Calu3 (cell line): ENCODE results near the gene ZNF285. TPM values are rescaled to one million over a fixed set of nuclear protein-coding genes. Genes with fewer than 3 reads are reported as not detected.
"Not testable (repeated sequence)": the region's sequence is repeated elsewhere in the genome, so short reads cannot be mapped to it uniquely, and the experiment has no call there.

Experiments
- BruUV-seq: library from RNA; stranded (reverse); fragments of 400-500 nt; replicated peaks from 2 replicates; lab custom pipeline; 2021; lab: Mats Ljungman, UMichigan
- CTCF ChIA-PET: fragments of 300-600 bp; sonication (Branson Sonifier 250); formaldehyde crosslinking; loops from one replicate; lab custom pipeline; 2022; ENCODE audit warnings: antibody characterized with exemption; lab: Charles Lee
- DNase-seq: peaks from one replicate; pipeline ENCODE4 v3.0.0; 2022
- H3K27ac Mint-ChIP-seq: one replicate; pipeline ENCODE4 v1.8.0; 2022; ENCODE audit warnings: mixed read lengths; ENCODE audit not compliant: unreplicated experiment
- H3K27me3 Mint-ChIP-seq: one replicate; pipeline ENCODE4 v1.8.0; 2022; ENCODE audit warnings: mixed read lengths; ENCODE audit not compliant: unreplicated experiment
- H3K36me3 Mint-ChIP-seq: one replicate; pipeline ENCODE4 v1.8.0; 2022; ENCODE audit warnings: mild to moderate bottlenecking, moderate library complexity, mixed read lengths; ENCODE audit not compliant: insufficient read depth, unreplicated experiment
- H3K4me1 Mint-ChIP-seq: one replicate; pipeline ENCODE4 v1.8.0; 2022; ENCODE audit warnings: mild to moderate bottlenecking, low read depth, mixed read lengths; ENCODE audit not compliant: unreplicated experiment
- H3K4me3 Mint-ChIP-seq: one replicate; pipeline ENCODE4 v1.8.0; 2022; ENCODE audit warnings: mild to moderate bottlenecking, low read depth, moderate library complexity, mixed read lengths; ENCODE audit not compliant: unreplicated experiment
- H3K9me3 Mint-ChIP-seq: one replicate; pipeline ENCODE4 v1.8.0; 2022; ENCODE audit warnings: low read depth, mixed read lengths; ENCODE audit not compliant: unreplicated experiment
- intact Hi-C: fragments of 100-400 bp; cut with micrococcal nuclease; formaldehyde crosslinking; loops from one replicate; pipeline ENCODE4 v1.10.0; 2022; ENCODE audit not compliant: unreplicated experiment
- total RNA-seq: library from RNA; stranded (reverse); gene quantifications from 2 replicates; pipeline ENCODE4 v1.2.3, GENCODE V29; 2022
- TF ChIP-seq, protein P1 (sequence below): fragments of 200-600 bp; IDR thresholded peaks from one replicate; pipeline ENCODE4 v1.8.0; 2022; ENCODE audit warnings: antibody characterized with exemption; ENCODE audit not compliant: unreplicated experiment

ZNF285 gene
- total RNA-seq, 1 experiment from 2014 or later: 5.8 TPM

DNA sequence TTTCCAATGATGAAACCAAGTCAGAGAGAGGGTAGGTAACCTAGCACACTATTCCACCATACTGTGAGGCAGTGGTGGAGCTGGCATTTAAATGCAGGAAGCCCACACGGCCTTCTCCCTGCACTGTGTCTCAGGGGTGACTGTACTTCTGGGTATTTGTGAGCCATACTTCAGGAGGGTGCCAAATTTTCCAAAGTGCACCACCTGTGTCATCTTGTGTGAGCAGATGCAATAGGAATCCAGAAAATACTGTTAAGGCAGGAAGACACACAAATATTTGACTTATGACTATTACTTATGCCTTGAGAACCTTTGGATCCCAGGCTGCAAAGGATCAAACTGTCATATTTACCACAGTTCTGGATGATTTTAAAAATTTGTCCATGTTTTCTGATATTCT is 29.5 kb upstream of the ZNF285 start:
- no TSS peak for BruUV-seq

DNA sequence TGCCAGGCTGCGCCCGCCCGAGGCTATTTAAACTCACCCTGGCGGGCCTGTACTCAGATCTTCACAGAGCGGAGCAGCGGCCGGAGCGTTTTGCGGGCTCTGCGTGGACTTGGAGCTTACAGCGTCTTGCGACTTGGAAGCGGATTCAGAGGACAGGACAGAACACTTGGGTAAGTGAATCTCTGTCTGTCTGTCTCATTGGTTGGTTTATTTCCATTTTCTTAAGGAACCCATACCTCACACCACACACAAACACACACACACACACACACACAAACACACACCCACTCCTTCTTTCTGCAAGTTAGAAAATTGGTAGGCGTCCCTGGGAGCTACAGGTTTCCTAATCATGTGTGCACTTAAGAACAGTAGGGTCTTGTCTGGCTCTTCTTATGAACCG is 14.1 kb upstream of the ZNF285 start:
- DNase-seq, intact Hi-C loops: not testable (repeated sequence)
- peaks cover 12% of the 10 kb centered on the region for H3K9me3 Mint-ChIP-seq

More for the DNA sequence above, 29.5 kb upstream of the ZNF285 start:
- H3K4me1 Mint-ChIP-seq: no peaks in the 10 kb centered on the region
- peaks cover 32% of the 10 kb centered on the region for H3K9me3 Mint-ChIP-seq
- intact Hi-C loops: no loop called here
- H3K36me3 Mint-ChIP-seq: peaks cover 3% of the 10 kb centered on the region
- CTCF ChIA-PET: no interaction called here
- H3K27me3 Mint-ChIP-seq: no peaks in the 10 kb centered on the region
- no peak overlapping the region for H3K27ac Mint-ChIP-seq
- TF ChIP-seq, protein P1, sequence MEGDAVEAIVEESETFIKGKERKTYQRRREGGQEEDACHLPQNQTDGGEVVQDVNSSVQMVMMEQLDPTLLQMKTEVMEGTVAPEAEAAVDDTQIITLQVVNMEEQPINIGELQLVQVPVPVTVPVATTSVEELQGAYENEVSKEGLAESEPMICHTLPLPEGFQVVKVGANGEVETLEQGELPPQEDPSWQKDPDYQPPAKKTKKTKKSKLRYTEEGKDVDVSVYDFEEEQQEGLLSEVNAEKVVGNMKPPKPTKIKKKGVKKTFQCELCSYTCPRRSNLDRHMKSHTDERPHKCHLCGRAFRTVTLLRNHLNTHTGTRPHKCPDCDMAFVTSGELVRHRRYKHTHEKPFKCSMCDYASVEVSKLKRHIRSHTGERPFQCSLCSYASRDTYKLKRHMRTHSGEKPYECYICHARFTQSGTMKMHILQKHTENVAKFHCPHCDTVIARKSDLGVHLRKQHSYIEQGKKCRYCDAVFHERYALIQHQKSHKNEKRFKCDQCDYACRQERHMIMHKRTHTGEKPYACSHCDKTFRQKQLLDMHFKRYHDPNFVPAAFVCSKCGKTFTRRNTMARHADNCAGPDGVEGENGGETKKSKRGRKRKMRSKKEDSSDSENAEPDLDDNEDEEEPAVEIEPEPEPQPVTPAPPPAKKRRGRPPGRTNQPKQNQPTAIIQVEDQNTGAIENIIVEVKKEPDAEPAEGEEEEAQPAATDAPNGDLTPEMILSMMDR: no peak
- DNase-seq: no peak
- H3K4me3 Mint-ChIP-seq: no peak overlapping the region

GRCh38 chr19:44389268-44389667 is 12.1 kb downstream of the ZNF285 start:
- BruUV-seq, intact Hi-C loops, CTCF ChIA-PET: not testable (repeated sequence)

More for the DNA sequence above, 14.1 kb upstream of the ZNF285 start:
- H3K27ac Mint-ChIP-seq, H3K36me3 Mint-ChIP-seq, BruUV-seq, H3K4me3 Mint-ChIP-seq, CTCF ChIA-PET, H3K4me1 Mint-ChIP-seq, H3K27me3 Mint-ChIP-seq: not testable (repeated sequence)

GRCh38 chr19:44374789-44375188 is 26.6 kb downstream of the ZNF285 start:
- peaks cover 6% of the 10 kb centered on the region for H3K9me3 Mint-ChIP-seq

More at GRCh38 chr19:44389268-44389667, 12.1 kb downstream of the ZNF285 start:
- not testable (repeated sequence) for H3K4me1 Mint-ChIP-seq, DNase-seq, H3K4me3 Mint-ChIP-seq, H3K27ac Mint-ChIP-seq, H3K27me3 Mint-ChIP-seq, H3K36me3 Mint-ChIP-seq
- H3K9me3 Mint-ChIP-seq: peaks cover 17% of the 10 kb centered on the region

DNA sequence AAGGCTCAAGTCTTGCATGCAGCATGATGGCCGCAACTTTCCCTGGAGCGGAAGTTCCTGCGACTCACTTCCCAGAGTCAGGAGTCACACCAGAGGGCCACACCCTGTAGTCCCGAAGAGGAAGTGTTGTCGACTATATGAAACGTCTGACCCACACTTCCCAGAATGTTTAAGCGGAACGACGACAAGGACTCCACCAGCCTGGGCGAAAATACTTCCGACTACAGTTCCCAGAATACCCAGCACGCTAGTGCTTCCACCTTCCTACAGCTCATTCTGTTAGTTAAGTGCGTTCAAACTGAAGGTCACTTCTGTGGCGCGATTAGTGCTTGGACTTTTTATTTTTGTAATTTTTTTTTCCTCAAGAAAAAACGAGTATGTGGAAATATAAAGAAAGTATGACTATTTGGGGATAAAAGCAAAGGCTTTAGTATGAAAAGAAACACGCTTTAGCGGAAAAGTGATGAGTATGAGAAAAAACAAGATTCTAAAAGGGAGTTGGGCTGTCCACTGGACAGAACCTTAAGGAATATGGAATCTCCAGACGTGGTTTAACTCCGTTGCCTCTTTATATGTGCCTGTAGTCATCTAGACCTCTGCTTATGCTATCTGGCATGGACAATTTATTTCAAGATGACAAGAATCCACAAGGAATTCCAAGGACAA is 29.5 kb downstream of the ZNF285 start:
- CTCF ChIA-PET: no interaction called here
- Mint-ChIP-seq H3K4me3 (no peak overlapping the region), H3K36me3 (no peaks in the 10 kb centered on the region), H3K27ac (no peak overlapping the region), H3K4me1 (no peaks in the 10 kb centered on the region), H3K9me3 (peaks cover 6% of the 10 kb centered on the region), H3K27me3 (peaks cover 10% of the 10 kb centered on the region)
- no peak for DNase-seq
- no TSS peak for BruUV-seq
- TF ChIP-seq, protein P1: no peak
- intact Hi-C loops: no loop called here

More at GRCh38 chr19:44374789-44375188, 26.6 kb downstream of the ZNF285 start:
- Mint-ChIP-seq H3K4me3 (no peak overlapping the region), H3K36me3 (no peaks in the 10 kb centered on the region), H3K27ac (no peak overlapping the region), H3K27me3 (no peaks in the 10 kb centered on the region), H3K4me1 (no peaks in the 10 kb centered on the region)
- intact Hi-C loops: no loop called here
- TF ChIP-seq, protein P1: no peak
- no TSS peak for BruUV-seq
- CTCF ChIA-PET: no interaction called here
- no peak for DNase-seq
